GM23248 (cell line): ENCODE results near the gene FABP1.

Experiments used
- EZH2 ChIP-seq: fragments of 200-600 bp; sonication (generic); IDR thresholded peaks from 2 replicates; pipeline ENCODE4 v1.6.1; 2018; ENCODE audit warnings: antibody characterized with exemption, mild to moderate bottlenecking; ENCODE audit not compliant: insufficient read depth, poor library complexity, severe bottlenecking
- EZH2phosphoT487 ChIP-seq: fragments of 200-600 bp; sonication (generic); IDR thresholded peaks from 2 replicates; pipeline ENCODE4 v1.6.1; 2018; ENCODE audit warnings: antibody characterized with exemption, moderate library complexity, mild to moderate bottlenecking, low read depth; ENCODE audit not compliant: insufficient read depth

DNA sequence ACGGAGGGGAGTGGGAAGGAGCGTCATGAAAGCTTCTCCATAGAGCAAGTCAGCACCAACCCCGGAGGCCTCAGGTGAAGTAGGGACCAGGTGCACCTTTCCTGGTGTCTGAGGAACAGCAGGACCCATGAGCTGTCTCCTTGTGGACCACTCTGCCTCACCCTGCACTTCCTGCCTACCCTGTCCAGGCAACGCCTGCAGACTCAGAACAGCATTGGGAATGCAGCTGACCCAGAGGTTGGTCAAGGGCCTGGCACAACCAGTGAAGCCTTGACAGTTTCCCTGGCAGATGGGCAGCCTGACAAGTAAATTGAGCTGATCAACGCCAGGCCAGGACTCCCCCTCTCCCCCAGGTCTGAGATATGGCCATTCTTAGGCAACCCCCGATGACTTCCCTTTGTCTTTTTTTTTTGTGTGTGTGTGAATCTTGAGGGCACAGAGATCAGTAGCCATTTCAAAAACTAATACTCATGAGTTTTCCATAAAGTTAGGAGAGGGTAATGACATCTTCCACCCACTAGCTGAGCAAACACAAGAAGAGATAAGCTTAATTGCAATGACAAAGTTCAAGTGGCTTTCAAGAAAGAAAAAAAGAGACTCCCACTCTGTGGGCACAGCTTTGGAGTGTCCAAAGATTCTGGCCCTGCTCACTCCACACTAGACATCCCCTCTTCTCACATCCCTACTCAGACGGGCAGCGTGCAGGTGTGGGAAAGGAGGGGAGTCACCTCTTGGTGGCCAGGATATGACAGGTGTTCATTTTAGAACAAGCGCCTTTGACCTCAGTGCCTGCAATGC lies 3.5 kb upstream of the FABP1 start:
- TF ChIP-seq EZH2phosphoT487 (no peak), EZH2 (no peak)
